ENCODE data around the gene DNAJC1.

DNA sequence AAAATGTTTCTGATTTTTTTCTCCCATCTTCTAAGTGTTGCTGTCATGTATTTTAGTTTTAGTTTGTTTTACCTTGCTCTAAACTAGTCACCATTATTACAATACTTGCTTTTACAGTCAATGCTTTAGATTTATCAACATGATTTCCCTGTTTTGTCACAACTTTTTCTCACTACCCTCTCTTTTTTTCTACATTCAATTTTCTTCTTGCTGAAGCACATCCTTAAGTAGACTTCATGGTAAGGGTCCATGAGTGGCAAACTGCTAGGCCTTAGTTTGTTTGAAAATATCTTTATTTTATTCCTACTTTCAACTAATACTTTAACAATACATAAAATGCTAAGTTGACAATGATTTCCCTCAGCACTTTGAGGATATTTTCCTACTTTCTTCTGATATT, 173.5 kb downstream of the DNAJC1 start:
- TF ChIP-seq, protein P1, sequence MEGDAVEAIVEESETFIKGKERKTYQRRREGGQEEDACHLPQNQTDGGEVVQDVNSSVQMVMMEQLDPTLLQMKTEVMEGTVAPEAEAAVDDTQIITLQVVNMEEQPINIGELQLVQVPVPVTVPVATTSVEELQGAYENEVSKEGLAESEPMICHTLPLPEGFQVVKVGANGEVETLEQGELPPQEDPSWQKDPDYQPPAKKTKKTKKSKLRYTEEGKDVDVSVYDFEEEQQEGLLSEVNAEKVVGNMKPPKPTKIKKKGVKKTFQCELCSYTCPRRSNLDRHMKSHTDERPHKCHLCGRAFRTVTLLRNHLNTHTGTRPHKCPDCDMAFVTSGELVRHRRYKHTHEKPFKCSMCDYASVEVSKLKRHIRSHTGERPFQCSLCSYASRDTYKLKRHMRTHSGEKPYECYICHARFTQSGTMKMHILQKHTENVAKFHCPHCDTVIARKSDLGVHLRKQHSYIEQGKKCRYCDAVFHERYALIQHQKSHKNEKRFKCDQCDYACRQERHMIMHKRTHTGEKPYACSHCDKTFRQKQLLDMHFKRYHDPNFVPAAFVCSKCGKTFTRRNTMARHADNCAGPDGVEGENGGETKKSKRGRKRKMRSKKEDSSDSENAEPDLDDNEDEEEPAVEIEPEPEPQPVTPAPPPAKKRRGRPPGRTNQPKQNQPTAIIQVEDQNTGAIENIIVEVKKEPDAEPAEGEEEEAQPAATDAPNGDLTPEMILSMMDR (conservative IDR thresholded peaks at IDR 0.05; ENCODE audit: low read depth, low read length): no peak
- TF ChIP-seq POLR2A (IDR thresholded peaks at IDR 0.05; ENCODE audit: low read depth, low read length) (no peak), MAFK (IDR thresholded peaks at IDR 0.05; ENCODE audit: low read depth, low read length) (no peak), RAD21 (IDR thresholded peaks at IDR 0.05; ENCODE audit: low read length) (no peak), SMC3 (IDR thresholded peaks at IDR 0.05; ENCODE audit: low read depth, low read length) (no peak), RFX5 (IDR thresholded peaks at IDR 0.05; ENCODE audit: low read depth, low read length) (no peak), BHLHE40 (IDR thresholded peaks at IDR 0.05; ENCODE audit: low read depth, low read length) (no peak), FOS (IDR thresholded peaks at IDR 0.05; ENCODE audit: low read depth, low read length) (no peak), MXI1 (IDR thresholded peaks at IDR 0.05; ENCODE audit: borderline replicate concordance, low read depth, low read length) (no peak)
- TF ChIP-seq, protein P2, sequence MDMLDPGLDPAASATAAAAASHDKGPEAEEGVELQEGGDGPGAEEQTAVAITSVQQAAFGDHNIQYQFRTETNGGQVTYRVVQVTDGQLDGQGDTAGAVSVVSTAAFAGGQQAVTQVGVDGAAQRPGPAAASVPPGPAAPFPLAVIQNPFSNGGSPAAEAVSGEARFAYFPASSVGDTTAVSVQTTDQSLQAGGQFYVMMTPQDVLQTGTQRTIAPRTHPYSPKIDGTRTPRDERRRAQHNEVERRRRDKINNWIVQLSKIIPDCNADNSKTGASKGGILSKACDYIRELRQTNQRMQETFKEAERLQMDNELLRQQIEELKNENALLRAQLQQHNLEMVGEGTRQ (IDR thresholded peaks at IDR 0.05; ENCODE audit: low read depth, low read length): no peak
- TF ChIP-seq, protein P3, sequence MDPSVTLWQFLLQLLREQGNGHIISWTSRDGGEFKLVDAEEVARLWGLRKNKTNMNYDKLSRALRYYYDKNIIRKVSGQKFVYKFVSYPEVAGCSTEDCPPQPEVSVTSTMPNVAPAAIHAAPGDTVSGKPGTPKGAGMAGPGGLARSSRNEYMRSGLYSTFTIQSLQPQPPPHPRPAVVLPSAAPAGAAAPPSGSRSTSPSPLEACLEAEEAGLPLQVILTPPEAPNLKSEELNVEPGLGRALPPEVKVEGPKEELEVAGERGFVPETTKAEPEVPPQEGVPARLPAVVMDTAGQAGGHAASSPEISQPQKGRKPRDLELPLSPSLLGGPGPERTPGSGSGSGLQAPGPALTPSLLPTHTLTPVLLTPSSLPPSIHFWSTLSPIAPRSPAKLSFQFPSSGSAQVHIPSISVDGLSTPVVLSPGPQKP (IDR thresholded peaks at IDR 0.05; ENCODE audit: borderline replicate concordance, low read depth, low read length): no peak

All from IMR-90 (cell line).